ENCODE measurements around the gene NOX3.

DNA sequence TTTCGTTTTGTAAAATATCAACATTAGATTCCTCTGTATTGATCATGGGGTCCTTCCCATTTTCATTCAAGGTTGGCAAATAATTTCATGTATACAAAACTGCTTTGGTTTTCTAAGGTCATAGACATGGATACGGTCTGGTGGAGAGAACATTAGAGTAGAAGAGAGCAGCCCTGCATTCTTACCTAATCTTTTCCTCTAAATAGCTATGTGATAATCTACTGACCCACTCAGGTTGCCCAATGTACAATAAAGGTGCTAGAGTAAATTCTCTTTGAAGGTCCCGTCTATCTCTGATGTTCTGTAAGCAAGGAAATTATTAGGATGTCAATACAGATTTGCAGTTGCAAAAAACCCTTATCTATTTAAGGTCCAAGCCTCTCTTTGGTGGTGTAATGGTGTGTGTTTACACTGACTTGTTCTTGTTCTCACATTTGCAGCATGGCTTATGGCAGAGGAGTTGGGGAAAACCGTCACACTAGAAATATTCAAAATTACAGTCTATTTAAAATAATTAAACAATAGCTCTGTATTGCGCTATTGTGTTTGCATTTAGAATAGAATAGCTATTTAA, 31.2 kb upstream of the NOX3 start:
- TF ChIP-seq, protein P1, sequence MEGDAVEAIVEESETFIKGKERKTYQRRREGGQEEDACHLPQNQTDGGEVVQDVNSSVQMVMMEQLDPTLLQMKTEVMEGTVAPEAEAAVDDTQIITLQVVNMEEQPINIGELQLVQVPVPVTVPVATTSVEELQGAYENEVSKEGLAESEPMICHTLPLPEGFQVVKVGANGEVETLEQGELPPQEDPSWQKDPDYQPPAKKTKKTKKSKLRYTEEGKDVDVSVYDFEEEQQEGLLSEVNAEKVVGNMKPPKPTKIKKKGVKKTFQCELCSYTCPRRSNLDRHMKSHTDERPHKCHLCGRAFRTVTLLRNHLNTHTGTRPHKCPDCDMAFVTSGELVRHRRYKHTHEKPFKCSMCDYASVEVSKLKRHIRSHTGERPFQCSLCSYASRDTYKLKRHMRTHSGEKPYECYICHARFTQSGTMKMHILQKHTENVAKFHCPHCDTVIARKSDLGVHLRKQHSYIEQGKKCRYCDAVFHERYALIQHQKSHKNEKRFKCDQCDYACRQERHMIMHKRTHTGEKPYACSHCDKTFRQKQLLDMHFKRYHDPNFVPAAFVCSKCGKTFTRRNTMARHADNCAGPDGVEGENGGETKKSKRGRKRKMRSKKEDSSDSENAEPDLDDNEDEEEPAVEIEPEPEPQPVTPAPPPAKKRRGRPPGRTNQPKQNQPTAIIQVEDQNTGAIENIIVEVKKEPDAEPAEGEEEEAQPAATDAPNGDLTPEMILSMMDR (conservative IDR thresholded peaks at IDR 0.05; ENCODE audit: low read depth in 2 of 2), result no peak
- TF ChIP-seq EZH2 (IDR thresholded peaks at IDR 0.05; ENCODE audit: low read depth, unreplicated experiment) (no peak), NANOG (IDR thresholded peaks at IDR 0.05; ENCODE audit: borderline replicate concordance) (no peak), POLR2AphosphoS5 (IDR thresholded peaks at IDR 0.05; ENCODE audit: low read depth) (no peak), CREB1 (CRISPR knock-in tag; IDR thresholded peaks at IDR 0.05; ENCODE audit: low read depth) (no peak), JUNB (IDR thresholded peaks at IDR 0.05; ENCODE audit: unreplicated experiment) (no peak), EZH2phosphoT487 (IDR thresholded peaks at IDR 0.05; ENCODE audit: unreplicated experiment) (no peak), ZNF114 (CRISPR knock-in tag; IDR thresholded peaks at IDR 0.05) (no peak), STAT1 (IDR thresholded peaks at IDR 0.05; ENCODE audit: unreplicated experiment) (no peak)
- TF ChIP-seq, protein P2, sequence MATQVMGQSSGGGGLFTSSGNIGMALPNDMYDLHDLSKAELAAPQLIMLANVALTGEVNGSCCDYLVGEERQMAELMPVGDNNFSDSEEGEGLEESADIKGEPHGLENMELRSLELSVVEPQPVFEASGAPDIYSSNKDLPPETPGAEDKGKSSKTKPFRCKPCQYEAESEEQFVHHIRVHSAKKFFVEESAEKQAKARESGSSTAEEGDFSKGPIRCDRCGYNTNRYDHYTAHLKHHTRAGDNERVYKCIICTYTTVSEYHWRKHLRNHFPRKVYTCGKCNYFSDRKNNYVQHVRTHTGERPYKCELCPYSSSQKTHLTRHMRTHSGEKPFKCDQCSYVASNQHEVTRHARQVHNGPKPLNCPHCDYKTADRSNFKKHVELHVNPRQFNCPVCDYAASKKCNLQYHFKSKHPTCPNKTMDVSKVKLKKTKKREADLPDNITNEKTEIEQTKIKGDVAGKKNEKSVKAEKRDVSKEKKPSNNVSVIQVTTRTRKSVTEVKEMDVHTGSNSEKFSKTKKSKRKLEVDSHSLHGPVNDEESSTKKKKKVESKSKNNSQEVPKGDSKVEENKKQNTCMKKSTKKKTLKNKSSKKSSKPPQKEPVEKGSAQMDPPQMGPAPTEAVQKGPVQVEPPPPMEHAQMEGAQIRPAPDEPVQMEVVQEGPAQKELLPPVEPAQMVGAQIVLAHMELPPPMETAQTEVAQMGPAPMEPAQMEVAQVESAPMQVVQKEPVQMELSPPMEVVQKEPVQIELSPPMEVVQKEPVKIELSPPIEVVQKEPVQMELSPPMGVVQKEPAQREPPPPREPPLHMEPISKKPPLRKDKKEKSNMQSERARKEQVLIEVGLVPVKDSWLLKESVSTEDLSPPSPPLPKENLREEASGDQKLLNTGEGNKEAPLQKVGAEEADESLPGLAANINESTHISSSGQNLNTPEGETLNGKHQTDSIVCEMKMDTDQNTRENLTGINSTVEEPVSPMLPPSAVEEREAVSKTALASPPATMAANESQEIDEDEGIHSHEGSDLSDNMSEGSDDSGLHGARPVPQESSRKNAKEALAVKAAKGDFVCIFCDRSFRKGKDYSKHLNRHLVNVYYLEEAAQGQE (IDR thresholded peaks at IDR 0.05; ENCODE audit: unreplicated experiment), result no peak
- TF ChIP-seq, protein P3, sequence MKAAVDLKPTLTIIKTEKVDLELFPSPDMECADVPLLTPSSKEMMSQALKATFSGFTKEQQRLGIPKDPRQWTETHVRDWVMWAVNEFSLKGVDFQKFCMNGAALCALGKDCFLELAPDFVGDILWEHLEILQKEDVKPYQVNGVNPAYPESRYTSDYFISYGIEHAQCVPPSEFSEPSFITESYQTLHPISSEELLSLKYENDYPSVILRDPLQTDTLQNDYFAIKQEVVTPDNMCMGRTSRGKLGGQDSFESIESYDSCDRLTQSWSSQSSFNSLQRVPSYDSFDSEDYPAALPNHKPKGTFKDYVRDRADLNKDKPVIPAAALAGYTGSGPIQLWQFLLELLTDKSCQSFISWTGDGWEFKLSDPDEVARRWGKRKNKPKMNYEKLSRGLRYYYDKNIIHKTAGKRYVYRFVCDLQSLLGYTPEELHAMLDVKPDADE (IDR thresholded peaks at IDR 0.05), result no peak
